Suprapubic skin (tissue), 4 donors: Measurements from ENCODE around the gene RILPL1. TPM values are rescaled to one million over a fixed set of nuclear protein-coding genes. Genes with fewer than 3 reads are reported as not detected.
"Not testable (repeated sequence)": the region's sequence is repeated elsewhere in the genome, so short reads cannot be mapped to it uniquely, and the experiment has no call there.

Experiments
- DNase-seq, 2 donors: peaks; one replicate each; pipeline ENCODE4 v3.0.0-alpha.2; 2019; ENCODE audit warnings: low spot score in 2 of 2
- H3K27ac ChIP-seq: fragments of 200-600 bp; sonication (generic); one replicate; pipeline ENCODE4 v1.5.1; 2019
- H3K27me3 ChIP-seq: fragments of 200-600 bp; sonication (generic); one replicate; pipeline ENCODE4 v1.5.1; 2019
- H3K36me3 ChIP-seq: fragments of 200-600 bp; sonication (generic); one replicate; pipeline ENCODE4 v1.5.1; 2019
- H3K4me1 ChIP-seq: fragments of 200-600 bp; sonication (generic); one replicate; pipeline ENCODE4 v1.5.1; 2019
- H3K4me3 ChIP-seq: fragments of 200-600 bp; sonication (generic); one replicate; pipeline ENCODE4 v1.5.1; 2019; ENCODE audit warnings: mild to moderate bottlenecking
- H3K9me3 ChIP-seq: fragments of 200-600 bp; sonication (generic); one replicate; pipeline ENCODE4 v1.5.1; 2019
- CTCF ChIP-seq, 2 donors: fragments of 200-600 bp in 1 of 2; fragments of 450-650 bp in 1 of 2; sonication (generic) in 1 of 2; IDR thresholded peaks; one replicate each; pipeline ENCODE4 v1.5.1; 2016 to 2019; ENCODE audit warnings: antibody characterized with exemption in 2 of 2, mild to moderate bottlenecking in 1 of 2, moderate library complexity in 1 of 2
- EP300 ChIP-seq: sonication (generic); formaldehyde crosslinking; IDR thresholded peaks from one replicate; pipeline ENCODE4 v1.6.1; 2017; ENCODE audit warnings: antibody characterized with exemption
- POLR2A ChIP-seq, 2 donors: fragments of 450-650 bp; IDR thresholded peaks; one replicate each; pipeline ENCODE4 v1.6.1; 2017; ENCODE audit warnings: antibody characterized with exemption in 2 of 2, mild to moderate bottlenecking in 2 of 2, moderate library complexity in 2 of 2
- POLR2AphosphoS5 ChIP-seq, 3 donors: sonication (generic); formaldehyde crosslinking; IDR thresholded peaks; one replicate each; pipeline ENCODE4 v1.6.1; 2017; ENCODE audit warnings: antibody characterized with exemption in 3 of 3
- WGBS: methylation state at CpG from one replicate; pipeline ENCODE4 v1.1.5; 2018; 5-methylcytosine and 5-hydroxymethylcytosine counted together
- total RNA-seq, 4 donors: library from RNA; depleted of rRNA; stranded (reverse); fragments of >200 nt; gene quantifications; one replicate each; pipeline ENCODE4 v1.1.0, GENCODE V29; 2016

RILPL1 gene
- total RNA-seq, 4 donors from 2014 or later: 16.4 to 36.2 (median 24.2) TPM

- Histone ChIP-seq H3K4me3 (no peak overlapping the region), H3K27ac (no peak overlapping the region), H3K27me3 (no peaks in the 10 kb centered on the region), H3K36me3 (no peaks in the 10 kb centered on the region), H3K9me3 (no peaks in the 10 kb centered on the region), H3K4me1 (no peaks in the 10 kb centered on the region)
- TF ChIP-seq CTCF (IDR thresholded peaks at IDR 0.05): no peak
- TF ChIP-seq POLR2AphosphoS5 (IDR thresholded peaks at IDR 0.05): no peak
- no peak for TF ChIP-seq EP300
- no peak for TF ChIP-seq POLR2A (IDR thresholded peaks at IDR 0.05)
- no peak for DNase-seq
- WGBS: 90% methylated on average over 2 of the region's 2 CpGs
Observed at GRCh38 chr12:123550700-123551099, 17.2 kb upstream of the RILPL1 start.

- WGBS: 58% methylated on average over 3 of the region's 3 CpGs
- no peak overlapping the region for H3K27ac ChIP-seq
- no peak for TF ChIP-seq POLR2AphosphoS5 (IDR thresholded peaks at IDR 0.05)
- no peak for TF ChIP-seq EP300
- no peak for TF ChIP-seq CTCF (IDR thresholded peaks at IDR 0.05)
- TF ChIP-seq POLR2A (IDR thresholded peaks at IDR 0.05): no peak
Observed at GRCh38 chr12:123548107-123548506, 14.6 kb upstream of the RILPL1 start.

GRCh38 chr12:123546281-123546680 is 12.8 kb upstream of the RILPL1 start:
- TF ChIP-seq CTCF (IDR thresholded peaks at IDR 0.05) (no peak), POLR2AphosphoS5 (IDR thresholded peaks at IDR 0.05) (no peak)
- Histone ChIP-seq H3K27ac (no peak overlapping the region), H3K4me3 (no peak overlapping the region), H3K27me3 (no peaks in the 10 kb centered on the region), H3K36me3 (no peaks in the 10 kb centered on the region), H3K4me1 (no peaks in the 10 kb centered on the region), H3K9me3 (no peaks in the 10 kb centered on the region)
- DNase-seq: no peak

More at GRCh38 chr12:123548107-123548506, 14.6 kb upstream of the RILPL1 start:
- Histone ChIP-seq H3K36me3 (no peaks in the 10 kb centered on the region), H3K27me3 (no peaks in the 10 kb centered on the region), H3K4me1 (no peaks in the 10 kb centered on the region), H3K4me3 (no peak overlapping the region), H3K9me3 (no peaks in the 10 kb centered on the region)
- DNase-seq: no peak

- no peaks in the 10 kb centered on the region for H3K4me1 ChIP-seq
- no peaks in the 10 kb centered on the region for H3K27me3 ChIP-seq
- H3K9me3 ChIP-seq: no peaks in the 10 kb centered on the region
- no peak overlapping the region for H3K4me3 ChIP-seq
- no peak for DNase-seq
- no peak overlapping the region for H3K27ac ChIP-seq
- WGBS: 88% methylated on average over 4 of the region's 4 CpGs
- H3K36me3 ChIP-seq: no peaks in the 10 kb centered on the region
- TF ChIP-seq POLR2AphosphoS5 (IDR thresholded peaks at IDR 0.05) (no peak), CTCF (IDR thresholded peaks at IDR 0.05) (no peak), EP300 (no peak), POLR2A (IDR thresholded peaks at IDR 0.05) (no peak)
Observed at GRCh38 chr12:123543541-123543940, 10.0 kb upstream of the RILPL1 start.

GRCh38 chr12:123540899-123541662 is 7.6 kb upstream of the RILPL1 start:
- no peak overlapping the region for H3K27ac ChIP-seq
- 89% methylated on average over 15 of the region's 15 CpGs for WGBS
- no peak for TF ChIP-seq EP300
- no peak for TF ChIP-seq POLR2A (IDR thresholded peaks at IDR 0.05)
- no peaks in the 10 kb centered on the region for H3K4me1 ChIP-seq
- no peaks in the 10 kb centered on the region for H3K36me3 ChIP-seq
- H3K27me3 ChIP-seq: no peaks in the 10 kb centered on the region
- H3K4me3 ChIP-seq: no peak overlapping the region
- DNase-seq: no peak
- no peaks in the 10 kb centered on the region for H3K9me3 ChIP-seq

GRCh38 chr12:123535952-123536351 is 2.4 kb upstream of the RILPL1 start:
- H3K4me3 ChIP-seq, H3K9me3 ChIP-seq, DNase-seq, H3K27me3 ChIP-seq, H3K27ac ChIP-seq, H3K36me3 ChIP-seq: not testable (repeated sequence)
- H3K4me1 ChIP-seq: peaks cover 30% of the 10 kb centered on the region
- WGBS: 88% methylated on average over 11 of the region's 11 CpGs
